Naive thymus-derived CD4-positive, alpha-beta T cell (primary cell): ENCODE results near the gene C1QTNF1. TPM values are rescaled to one million over a fixed set of nuclear protein-coding genes. Genes with fewer than 3 reads are reported as not detected.
A peak's percentile ranks its signal among the peaks of the same experiment; 100 is the strongest.

ENCODE experiments used
- ATAC-seq: fragments of 150-1000 bp; cut with Tn5 transposase; 2 replicates; pipeline ENCODE4 v1.10.0; 2021; ENCODE audit warnings: mild to moderate bottlenecking, moderate library complexity
- CTCF ChIA-PET: fragments of 350-600 bp; sonication (Branson Sonifier 250); formaldehyde crosslinking; loops from one replicate; lab custom pipeline; 2021; ENCODE audit warnings: antibody characterized with exemption; lab: Charles Lee
- POLR2A ChIA-PET: fragments of 350-600 bp; sonication (Branson Sonifier 250); formaldehyde crosslinking; loops from one replicate; lab custom pipeline; 2021; ENCODE audit warnings: antibody characterized with exemption, inconsistent platforms; lab: Charles Lee
- DNase-seq, 9 donors: peaks; one replicate each; pipeline versions ENCODE4 v3.0.0 to v3.0.0-alpha.2; 2020 to 2022; ENCODE audit warnings: mixed read lengths in 1 of 9
- H3K27ac ChIP-seq: one replicate; pipeline ENCODE4 v1.7.0; 2013; ENCODE audit warnings: mild to moderate bottlenecking, low read depth, low read length, moderate library complexity
- H3K27me3 ChIP-seq, 2 donors: one replicate each; pipeline ENCODE4 v1.7.0; 2013; ENCODE audit warnings: low read length in 2 of 2, mild to moderate bottlenecking in 2 of 2, moderate library complexity in 2 of 2; ENCODE audit not compliant: control insufficient read depth in 2 of 2, insufficient read depth in 2 of 2
- H3K36me3 ChIP-seq, 3 experiments: 1 replicate in 2 of 3; 2 replicates in 1 of 3; pipeline ENCODE4 v1.7.0; 2013; ENCODE audit warnings: low read length in 3 of 3, mild to moderate bottlenecking in 3 of 3, moderate library complexity in 1 of 3; ENCODE audit not compliant: insufficient read depth in 3 of 3, control insufficient read depth in 2 of 3
- H3K4me1 ChIP-seq, 2 donors: one replicate each; pipeline ENCODE4 v1.7.0; 2013; ENCODE audit warnings: low read length in 2 of 2, mild to moderate bottlenecking in 2 of 2, moderate library complexity in 1 of 2; ENCODE audit not compliant: control insufficient read depth in 2 of 2, insufficient read depth in 2 of 2
- H3K4me3 ChIP-seq: 2 replicates; pipeline ENCODE4 v1.7.0; 2013; ENCODE audit warnings: mild to moderate bottlenecking, low read length
- H3K9me3 ChIP-seq, 3 experiments: 1 replicate in 2 of 3; 2 replicates in 1 of 3; pipeline ENCODE4 v1.7.0; 2013; ENCODE audit warnings: low read length in 3 of 3; ENCODE audit not compliant: control insufficient read depth in 2 of 3
- H3K27ac Mint-ChIP-seq, 9 donors: one replicate each; pipeline ENCODE4 v1.8.0; 2020 to 2022; ENCODE audit warnings: mixed read lengths in 9 of 9, mild to moderate bottlenecking in 8 of 9, moderate library complexity in 5 of 9, inconsistent platforms in 2 of 9
- H3K27me3 Mint-ChIP-seq, 5 donors: one replicate each; pipeline ENCODE4 v1.8.0; 2021 to 2022; ENCODE audit warnings: mixed read lengths in 5 of 5, mild to moderate bottlenecking in 1 of 5
- H3K36me3 Mint-ChIP-seq, 5 donors: one replicate each; pipeline ENCODE4 v1.8.0; 2020 to 2022; ENCODE audit warnings: mixed read lengths in 5 of 5, mild to moderate bottlenecking in 3 of 5, inconsistent platforms in 1 of 5
- H3K4me1 Mint-ChIP-seq, 7 donors: one replicate each; pipeline ENCODE4 v1.8.0; 2020 to 2022; ENCODE audit warnings: mixed read lengths in 7 of 7, mild to moderate bottlenecking in 3 of 7, inconsistent platforms in 1 of 7
- H3K4me3 Mint-ChIP-seq, 10 donors: one replicate each; pipeline ENCODE4 v1.8.0; 2020 to 2022; ENCODE audit warnings: mild to moderate bottlenecking in 10 of 10, mixed read lengths in 10 of 10, moderate library complexity in 6 of 10, inconsistent platforms in 2 of 10
- H3K9me3 Mint-ChIP-seq, 11 donors: one replicate each; pipeline ENCODE4 v1.8.0; 2020 to 2022; ENCODE audit warnings: mixed read lengths in 11 of 11, mild to moderate bottlenecking in 4 of 11, inconsistent platforms in 1 of 11, moderate library complexity in 1 of 11
- intact Hi-C, 2 donors: fragments of 100-400 bp; cut with micrococcal nuclease; formaldehyde crosslinking; loops; one replicate each; pipeline ENCODE4 v1.15.1; 2023
- polyA plus RNA-seq, 2 donors: library from polyadenylated mRNA; unstranded; fragments of 300-500 nt; fragmentation: Illumina TruSeq; gene quantifications; one replicate each; pipeline ENCODE4 v1.2.3, GENCODE V29; 2021
- total RNA-seq, 6 experiments: library from RNA in 5 of 6; stranded (reverse) in 5 of 6; gene quantifications; 1 replicate in 5 of 6; 2 replicates in 1 of 6; pipeline ENCODE4 v1.2.3 and lab custom pipeline; 2021 to 2026

The C1QTNF1 gene
- total and polyA plus RNA-seq, 7 experiments from 2014 or later: 0.10 TPM; not detected in 6

- intact Hi-C loops: no loop called here
- DNase-seq (no peak), ATAC-seq (no peak)
- peaks cover 6 to 17% (median 14%) of the 10 kb centered on the region in 7 donors for H3K4me1 Mint-ChIP-seq
- Histone ChIP-seq H3K9me3 (no peaks in the 10 kb centered on the region), H3K27ac (no peak overlapping the region), H3K36me3 (peaks cover 0 to 86% (median 4%) of the 10 kb centered on the region in 3 experiments), H3K27me3 (no peaks in the 10 kb centered on the region), H3K4me3 (no peak overlapping the region), H3K4me1 (no peaks in the 10 kb centered on the region)
- CTCF ChIA-PET: interaction anchor here (0.7 kb wide), 1 partner anchor 16 kb away, joined by 3 read pairs; no protein-coding TSS in a partner anchor
- H3K9me3 Mint-ChIP-seq: no peaks in the 10 kb centered on the region
- no peak overlapping the region for H3K4me3 Mint-ChIP-seq
- no peaks in the 10 kb centered on the region for H3K27me3 Mint-ChIP-seq
- peaks cover 0 to 34% (median 10%) of the 10 kb centered on the region in 5 donors for H3K36me3 Mint-ChIP-seq
- peak overlapping the region in 1 of 9 donors; percentile 17 for H3K27ac Mint-ChIP-seq
- POLR2A ChIA-PET: no interaction called here
Measured at GRCh38 chr17:78996781-78997201, 27.2 kb upstream of the C1QTNF1 start.

GRCh38 chr17:78997231-78997741 lies 26.7 kb upstream of the C1QTNF1 start:
- H3K27me3 ChIP-seq: no peaks in the 10 kb centered on the region
- intact Hi-C loops: no loop called here
- ChIA-PET CTCF (interaction anchor here (0.7 kb wide), 1 partner anchor 15 kb away, joined by 3 read pairs; no protein-coding TSS in a partner anchor), POLR2A (no interaction called here)
- peaks cover 6 to 22% (median 15%) of the 10 kb centered on the region in 7 donors for H3K4me1 Mint-ChIP-seq
- H3K9me3 Mint-ChIP-seq: no peaks in the 10 kb centered on the region
- peak overlapping the region in 1 of 9 donors; percentile 17 for H3K27ac Mint-ChIP-seq
- ATAC-seq (no peak), DNase-seq (no peak)
- no peak overlapping the region for H3K27ac ChIP-seq
- no peaks in the 10 kb centered on the region for H3K4me1 ChIP-seq
- H3K27me3 Mint-ChIP-seq: no peaks in the 10 kb centered on the region
- no peaks in the 10 kb centered on the region for H3K9me3 ChIP-seq
- H3K36me3 ChIP-seq: peaks cover 0 to 86% (median 4%) of the 10 kb centered on the region in 3 experiments
- no peak overlapping the region for H3K4me3 Mint-ChIP-seq
- H3K4me3 ChIP-seq: no peak overlapping the region
- peaks cover 0 to 35% (median 10%) of the 10 kb centered on the region in 5 donors for H3K36me3 Mint-ChIP-seq

GRCh38 chr17:78997881-78998280 lies 26.1 kb upstream of the C1QTNF1 start:
- no peak for ATAC-seq
- no peak overlapping the region for H3K4me3 Mint-ChIP-seq
- Histone ChIP-seq H3K4me3 (no peak overlapping the region), H3K27me3 (no peaks in the 10 kb centered on the region), H3K36me3 (peaks cover 0 to 85% (median 4%) of the 10 kb centered on the region in 3 experiments), H3K27ac (no peak overlapping the region), H3K9me3 (no peaks in the 10 kb centered on the region), H3K4me1 (no peaks in the 10 kb centered on the region)
- peaks cover 10 to 26% (median 15%) of the 10 kb centered on the region in 7 donors for H3K4me1 Mint-ChIP-seq
- peaks cover 0 to 36% (median 8%) of the 10 kb centered on the region in 5 donors for H3K36me3 Mint-ChIP-seq
- no peaks in the 10 kb centered on the region for H3K27me3 Mint-ChIP-seq
- ChIA-PET POLR2A (no interaction called here), CTCF (no interaction called here)
- intact Hi-C loops: no loop called here
- DNase-seq: no peak
- peak overlapping the region in 2 of 9 donors; percentile 41 to 56 for H3K27ac Mint-ChIP-seq
- no peaks in the 10 kb centered on the region for H3K9me3 Mint-ChIP-seq

- H3K36me3 Mint-ChIP-seq: peaks cover 0 to 30% (median 4%) of the 10 kb centered on the region in 5 donors
- intact Hi-C loops: no loop called here
- CTCF ChIA-PET: no interaction called here
Measured at GRCh38 chr17:78998311-78999055, 25.5 kb upstream of the C1QTNF1 start.

GRCh38 chr17:78999056-78999768 lies 24.8 kb upstream of the C1QTNF1 start:
- intact Hi-C loops: no loop called here
- Histone ChIP-seq H3K9me3 (no peaks in the 10 kb centered on the region), H3K4me1 (no peaks in the 10 kb centered on the region), H3K27ac (no peak overlapping the region), H3K36me3 (peaks cover 0 to 80% (median 4%) of the 10 kb centered on the region in 3 experiments), H3K4me3 (no peak overlapping the region), H3K27me3 (no peaks in the 10 kb centered on the region)
- ATAC-seq (no peak), DNase-seq (no peak)
- H3K9me3 Mint-ChIP-seq: no peaks in the 10 kb centered on the region
- H3K4me1 Mint-ChIP-seq: peaks cover 5 to 24% (median 14%) of the 10 kb centered on the region in 7 donors
- no peak overlapping the region for H3K4me3 Mint-ChIP-seq
- POLR2A ChIA-PET: no interaction called here
- peak overlapping the region in 2 of 9 donors; percentile 6 to 38 for H3K27ac Mint-ChIP-seq
- peaks cover 0 to 28% (median 4%) of the 10 kb centered on the region in 5 donors for H3K36me3 Mint-ChIP-seq
- CTCF ChIA-PET: no interaction called here
- H3K27me3 Mint-ChIP-seq: no peaks in the 10 kb centered on the region

More at GRCh38 chr17:78998311-78999055, 25.5 kb upstream of the C1QTNF1 start:
- H3K9me3 Mint-ChIP-seq: no peaks in the 10 kb centered on the region
- Histone ChIP-seq H3K27me3 (no peaks in the 10 kb centered on the region), H3K27ac (no peak overlapping the region), H3K4me1 (no peaks in the 10 kb centered on the region), H3K4me3 (no peak overlapping the region), H3K36me3 (peaks cover 0 to 86% (median 4%) of the 10 kb centered on the region in 3 experiments), H3K9me3 (no peaks in the 10 kb centered on the region)
- POLR2A ChIA-PET: no interaction called here
- no peak overlapping the region for H3K4me3 Mint-ChIP-seq
- peaks cover 6 to 25% (median 11%) of the 10 kb centered on the region in 7 donors for H3K4me1 Mint-ChIP-seq
- peak overlapping the region in 2 of 9 donors; percentile 6 to 41 for H3K27ac Mint-ChIP-seq
- DNase-seq (no peak), ATAC-seq (no peak)
- H3K27me3 Mint-ChIP-seq: no peaks in the 10 kb centered on the region

- CTCF ChIA-PET: no interaction called here
- Mint-ChIP-seq H3K27me3 (no peaks in the 10 kb centered on the region), H3K36me3 (peaks cover 0 to 28% (median 4%) of the 10 kb centered on the region in 5 donors), H3K4me3 (no peak overlapping the region), H3K9me3 (no peaks in the 10 kb centered on the region), H3K4me1 (peaks cover 5 to 24% (median 14%) of the 10 kb centered on the region in 7 donors), H3K27ac (peak overlapping the region in 2 of 9 donors; percentile 19 to 38)
- Histone ChIP-seq H3K27me3 (no peaks in the 10 kb centered on the region), H3K4me1 (peaks cover 0 to under 1% of the 10 kb centered on the region in 2 donors), H3K4me3 (no peak overlapping the region), H3K36me3 (peaks cover 0 to 76% (median 4%) of the 10 kb centered on the region in 3 experiments), H3K9me3 (no peaks in the 10 kb centered on the region), H3K27ac (no peak overlapping the region)
- ATAC-seq: no peak
- POLR2A ChIA-PET: interaction anchor here (0.5 kb wide), 1 partner anchor 37 kb away, joined by 3 read pairs; no protein-coding TSS in a partner anchor
- no peak for DNase-seq
- intact Hi-C loops: no loop called here
Measured at GRCh38 chr17:78999947-79000395, 24.0 kb upstream of the C1QTNF1 start.
